Type B pancreatic cell (in vitro differentiated cells): ENCODE data around the gene HDDC3. TPM values are rescaled to one million over a fixed set of nuclear protein-coding genes. Genes with fewer than 3 reads are reported as not detected.

ENCODE experiments used
- DNase-seq: peaks from one replicate; pipeline ENCODE4 v3.0.0; 2021; ENCODE audit warnings: mixed read lengths; ENCODE audit not compliant: unreplicated experiment; ENCODE audit errors: extremely low spot score
- H3K27ac Mint-ChIP-seq: 2 replicates; pipeline ENCODE4 v1.8.0; 2021; ENCODE audit warnings: mild to moderate bottlenecking, mixed read lengths
- H3K27me3 Mint-ChIP-seq: 2 replicates; pipeline ENCODE4 v1.8.0; 2021; ENCODE audit warnings: mixed read lengths
- H3K36me3 Mint-ChIP-seq: 2 replicates; pipeline ENCODE4 v1.8.0; 2021; ENCODE audit warnings: mixed read lengths
- H3K4me1 Mint-ChIP-seq: one replicate; pipeline ENCODE4 v1.8.0; 2021; ENCODE audit warnings: mixed read lengths; ENCODE audit not compliant: unreplicated experiment
- H3K4me3 Mint-ChIP-seq: 2 replicates; pipeline ENCODE4 v1.8.0; 2021; ENCODE audit warnings: mild to moderate bottlenecking, mixed read lengths
- H3K9me3 Mint-ChIP-seq: 2 replicates; pipeline ENCODE4 v1.8.0; 2021; ENCODE audit warnings: mixed read lengths
- CTCF ChIP-seq: fragments of 200-600 bp; sonication (generic); conservative IDR thresholded peaks from 2 replicates; pipeline ENCODE4 v1.5.0; 2021; ENCODE audit warnings: antibody characterized with exemption, mild to moderate bottlenecking
- total RNA-seq: library from RNA; stranded (reverse); gene quantifications from 2 replicates; pipeline ENCODE4 v1.2.1, GENCODE V29; 2021; ENCODE audit warnings: low replicate concordance

Gene HDDC3
- total RNA-seq, 1 donor from 2014 or later: 16.8 TPM

DNA sequence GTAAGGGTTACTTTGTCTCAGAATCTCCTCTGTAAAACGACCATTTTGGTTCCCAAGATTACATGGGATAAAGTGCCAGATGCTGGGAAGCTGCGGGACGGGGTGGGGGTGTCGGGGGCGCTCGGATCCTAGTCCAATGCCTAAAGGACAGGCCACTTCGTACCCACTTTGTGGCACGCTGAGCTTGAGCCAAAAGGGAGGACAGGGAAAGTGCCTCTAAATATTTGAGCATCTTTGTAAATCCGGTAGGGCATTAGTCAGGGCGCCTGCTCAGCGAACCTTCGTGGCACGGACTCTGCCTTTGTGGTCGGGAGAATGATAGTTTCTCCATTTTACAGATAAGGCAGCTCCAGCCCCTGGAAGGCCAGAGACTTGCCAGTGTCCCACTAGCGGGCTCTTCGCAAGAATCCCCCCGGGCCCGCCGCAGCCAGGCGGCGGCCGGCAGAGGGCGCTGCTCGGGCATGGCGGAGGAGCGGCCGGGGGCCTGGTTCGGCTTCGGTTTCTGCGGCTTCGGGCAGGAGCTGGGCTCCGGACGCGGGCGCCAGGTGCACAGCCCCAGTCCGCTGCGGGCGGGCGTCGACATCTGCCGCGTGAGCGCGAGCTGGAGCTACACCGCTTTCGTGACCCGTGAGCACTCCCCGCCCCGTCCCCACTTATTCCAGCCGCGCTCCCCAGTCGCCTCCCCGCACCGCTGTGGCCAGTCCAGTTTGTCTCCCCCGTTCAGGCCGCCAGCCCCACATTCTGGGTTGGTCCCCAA lies 24.1 kb upstream of the HDDC3 start:
- H3K27me3 Mint-ChIP-seq: no peaks in the 10 kb centered on the region
- no peaks in the 10 kb centered on the region for H3K9me3 Mint-ChIP-seq
- DNase-seq: peak; percentile 86
- H3K4me3 Mint-ChIP-seq: peak overlapping the region; percentile 88
- H3K27ac Mint-ChIP-seq: peak overlapping the region; percentile 87
- peak; percentile 99 for TF ChIP-seq CTCF
- peaks cover 8% of the 10 kb centered on the region for H3K4me1 Mint-ChIP-seq
- peaks cover 4% of the 10 kb centered on the region for H3K36me3 Mint-ChIP-seq

- peak overlapping the region; percentile 87 for H3K27ac Mint-ChIP-seq
- peaks cover 8% of the 10 kb centered on the region for H3K4me1 Mint-ChIP-seq
- no peaks in the 10 kb centered on the region for H3K9me3 Mint-ChIP-seq
- H3K27me3 Mint-ChIP-seq: no peaks in the 10 kb centered on the region
- DNase-seq: no peak
- H3K4me3 Mint-ChIP-seq: peak overlapping the region; percentile 88
- H3K36me3 Mint-ChIP-seq: peaks cover 4% of the 10 kb centered on the region
- TF ChIP-seq CTCF: no peak
Observed at GRCh38 chr15:90955624-90956273, 23.4 kb upstream of the HDDC3 start.

DNA sequence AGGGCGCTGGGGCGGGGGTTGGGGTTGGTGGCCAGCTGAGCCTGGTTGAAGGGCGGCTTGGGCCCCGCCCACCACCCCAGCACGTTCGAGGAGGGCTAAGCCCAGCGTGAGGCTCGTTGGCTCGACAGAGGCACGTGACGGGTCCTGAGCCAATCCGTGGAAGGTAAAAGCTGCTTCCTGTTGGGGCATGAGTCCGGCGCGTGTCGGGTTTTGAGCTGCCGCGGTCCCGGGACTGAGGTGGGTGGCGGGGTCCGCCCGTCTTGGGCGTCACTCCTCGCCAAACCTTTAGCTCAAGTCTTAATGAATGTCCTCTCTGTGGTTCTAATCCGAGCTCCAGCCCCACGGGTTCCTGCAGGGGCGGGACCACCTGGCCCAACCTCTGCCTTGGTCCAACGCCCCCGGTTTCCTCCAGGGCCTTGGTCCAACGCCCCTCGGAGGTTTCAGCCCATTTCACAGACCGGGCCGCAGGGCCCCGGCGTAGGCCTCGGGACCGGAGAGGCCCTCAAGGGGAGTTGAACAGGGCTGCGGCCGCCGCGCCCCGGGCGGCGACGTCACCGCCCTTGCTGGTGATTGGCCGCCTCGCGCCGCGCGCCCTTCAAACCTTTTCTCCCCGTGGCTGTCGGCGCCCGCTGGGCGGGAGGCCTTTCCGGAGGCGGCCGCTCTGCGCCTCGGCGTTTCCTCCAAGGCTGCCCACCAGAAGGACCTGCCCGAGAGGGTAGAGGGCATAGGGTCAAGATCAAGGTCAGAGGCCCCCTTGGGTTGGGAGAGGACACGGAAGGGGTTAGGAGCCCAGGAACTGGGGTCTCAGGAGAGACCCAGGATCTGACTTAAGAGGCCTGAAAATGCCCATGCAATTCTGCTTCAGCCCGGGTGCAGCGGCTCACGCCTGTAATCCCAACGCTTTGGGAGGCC lies 22.6 kb upstream of the HDDC3 start, which contains the start of gene RCCD1:
Gene RCCD1 (plus strand): TSS at position 173 of the 912 bp plus-strand sequence. CDS start 1,851 bp downstream, outside the sequence.
- peaks cover 4% of the 10 kb centered on the region for H3K36me3 Mint-ChIP-seq
- peak within 1 kb of the TSS; percentile 88 for H3K4me3 Mint-ChIP-seq
- no peaks in the 10 kb centered on the region for H3K9me3 Mint-ChIP-seq
- H3K27ac Mint-ChIP-seq: peak within 1 kb of the TSS; percentile 90
- no peaks in the 10 kb centered on the region for H3K27me3 Mint-ChIP-seq
- DNase-seq: peak; percentile 90
- TF ChIP-seq CTCF: no peak
- peaks cover 8% of the 10 kb centered on the region for H3K4me1 Mint-ChIP-seq

DNA sequence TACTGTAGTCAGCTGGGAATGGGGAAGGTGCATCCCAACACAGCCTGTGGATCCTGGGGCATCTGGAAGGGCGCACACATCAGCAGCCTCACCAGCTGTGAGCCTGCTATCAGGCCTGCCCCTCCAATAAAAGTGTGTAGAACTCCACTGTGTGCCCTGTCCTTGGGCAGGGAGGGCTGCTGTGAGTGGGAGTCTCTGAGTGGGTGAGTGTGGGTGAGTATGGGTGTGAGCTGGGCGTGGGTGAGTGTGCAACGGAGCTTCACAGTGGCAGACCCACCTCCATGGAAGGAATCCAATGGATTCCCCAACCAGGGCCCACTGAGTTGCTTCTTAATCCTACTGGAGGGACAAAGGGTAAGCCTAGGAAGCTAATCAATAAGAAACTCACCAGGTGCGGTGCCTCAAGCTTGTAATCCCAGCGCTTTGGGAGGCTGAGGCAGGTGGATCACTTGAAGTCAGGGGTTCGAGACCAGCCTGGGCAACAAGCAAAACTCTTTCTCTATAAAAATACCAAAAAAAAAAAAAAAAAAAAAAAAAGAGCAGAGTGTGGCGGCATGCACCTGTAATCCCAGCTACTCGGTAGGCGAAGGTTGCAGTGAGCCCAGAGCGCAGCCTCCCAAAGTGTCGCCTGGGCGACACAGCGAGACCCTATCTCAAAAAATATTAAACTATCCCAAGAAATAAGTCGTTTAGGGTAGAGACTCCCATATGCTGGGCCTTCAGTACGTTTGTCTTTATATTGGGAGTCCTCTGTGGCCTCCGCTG lies 21.8 kb upstream of the HDDC3 start:
- peak overlapping the region; percentile 88 for H3K4me3 Mint-ChIP-seq
- no peaks in the 10 kb centered on the region for H3K9me3 Mint-ChIP-seq
- H3K27me3 Mint-ChIP-seq: no peaks in the 10 kb centered on the region
- peaks cover 8% of the 10 kb centered on the region for H3K4me1 Mint-ChIP-seq
- H3K36me3 Mint-ChIP-seq: peaks cover 4% of the 10 kb centered on the region
- H3K27ac Mint-ChIP-seq: peak overlapping the region; percentile 90
- no peak for DNase-seq
- no peak for TF ChIP-seq CTCF
